WTC11 (cell line): ENCODE measurements around the gene ERP44. TPM values are rescaled to one million over a fixed set of nuclear protein-coding genes. Genes with fewer than 3 reads are reported as not detected.
A peak's percentile ranks its signal among the peaks of the same experiment; 100 is the strongest.

ENCODE experiments used
- ATAC-seq: fragments of 200-7000 bp; cut with Tn5 transposase; 2 replicates; pipeline ENCODE4 v1.10.0; 2021; ENCODE audit warnings: mild to moderate bottlenecking, moderate library complexity
- CTCF ChIA-PET: fragments of 300-600 bp; sonication (Branson Sonifier 250); formaldehyde crosslinking; loops from one replicate; lab custom pipeline; 2021; ENCODE audit warnings: antibody characterized with exemption; lab: Charles Lee
- POLR2A ChIA-PET: fragments of 350-600 bp; sonication (Branson Sonifier 250); formaldehyde crosslinking; loops from one replicate; lab custom pipeline; 2021; ENCODE audit warnings: antibody characterized with exemption; lab: Charles Lee
- DNase-seq: peaks from one replicate; pipeline ENCODE4 v3.0.0; 2021; ENCODE audit warnings: low spot score
- H3K27ac Mint-ChIP-seq: 2 replicates; pipeline ENCODE4 v1.8.0; 2021; ENCODE audit warnings: mixed read lengths
- H3K27me3 Mint-ChIP-seq: 2 replicates; pipeline ENCODE4 v1.8.0; 2021; ENCODE audit warnings: low read depth, mild to moderate bottlenecking, moderate library complexity, mixed read lengths
- H3K36me3 Mint-ChIP-seq: 2 replicates; pipeline ENCODE4 v1.8.0; 2021; ENCODE audit warnings: mixed read lengths
- H3K4me1 Mint-ChIP-seq: 2 replicates; pipeline ENCODE4 v1.8.0; 2022; ENCODE audit warnings: mixed read lengths
- H3K4me3 Mint-ChIP-seq: 2 replicates; pipeline ENCODE4 v1.8.0; 2021; ENCODE audit warnings: mild to moderate bottlenecking, moderate library complexity, mixed read lengths
- H3K9me3 Mint-ChIP-seq: 2 replicates; pipeline ENCODE4 v1.8.0; 2021; ENCODE audit warnings: mixed read lengths
- ATF6 ChIP-seq: sonication (generic); formaldehyde crosslinking; IDR thresholded peaks from 2 replicates; pipeline ENCODE4 v1.8.1; 2023; ENCODE audit warnings: mild to moderate bottlenecking, missing genetic modification reagents
- CREM ChIP-seq: sonication (generic); formaldehyde crosslinking; IDR thresholded peaks from 2 replicates; pipeline ENCODE4 v1.8.1; 2022; ENCODE audit warnings: mild to moderate bottlenecking, missing genetic modification reagents, moderate library complexity
- FOXK1 ChIP-seq: sonication (generic); formaldehyde crosslinking; IDR thresholded peaks from 2 replicates; pipeline ENCODE4 v1.8.0; 2022; ENCODE audit warnings: mild to moderate bottlenecking, moderate library complexity, missing genetic modification reagents
- FOXP1 ChIP-seq: sonication (generic); formaldehyde crosslinking; IDR thresholded peaks from 2 replicates; pipeline ENCODE4 v1.8.0; 2022; ENCODE audit warnings: missing genetic modification reagents, mild to moderate bottlenecking, moderate library complexity, borderline replicate concordance
- NR1H2 ChIP-seq: sonication (generic); formaldehyde crosslinking; IDR thresholded peaks from 2 replicates; pipeline ENCODE4 v1.9.0; 2021; ENCODE audit warnings: mild to moderate bottlenecking, moderate library complexity, missing genetic modification reagents
- RELA ChIP-seq: sonication (generic); formaldehyde crosslinking; IDR thresholded peaks from 2 replicates; pipeline ENCODE4 v1.8.1; 2022; ENCODE audit warnings: missing genetic modification reagents, mild to moderate bottlenecking, borderline replicate concordance
- SOX15 ChIP-seq: fragments of 250-450 bp; sonication (Bioruptor Pico); IDR thresholded peaks from 2 replicates; pipeline ENCODE4 v1.9.0; 2021; ENCODE audit warnings: mild to moderate bottlenecking
- STAT6 ChIP-seq: sonication (generic); formaldehyde crosslinking; conservative IDR thresholded peaks from 2 replicates; pipeline ENCODE4 v1.8.1; 2023; ENCODE audit warnings: mild to moderate bottlenecking, low read depth, missing genetic modification reagents, moderate library complexity
- TP53 ChIP-seq: sonication (generic); formaldehyde crosslinking; IDR thresholded peaks from 2 replicates; pipeline ENCODE4 v1.8.1; 2023; ENCODE audit warnings: mild to moderate bottlenecking, missing genetic modification reagents
- ZBTB21 ChIP-seq: sonication (generic); formaldehyde crosslinking; IDR thresholded peaks from 2 replicates; pipeline ENCODE4 v1.8.1; 2023; ENCODE audit warnings: mild to moderate bottlenecking, missing genetic modification reagents, borderline replicate concordance
- ZNF121 ChIP-seq: sonication (generic); formaldehyde crosslinking; IDR thresholded peaks from 2 replicates; pipeline ENCODE4 v1.8.0; 2023; ENCODE audit warnings: missing genetic modification reagents
- ZNF317 ChIP-seq: sonication (generic); formaldehyde crosslinking; IDR thresholded peaks from 2 replicates; pipeline ENCODE4 v1.8.1; 2023; ENCODE audit warnings: low read depth, mild to moderate bottlenecking, moderate library complexity, missing genetic modification reagents, borderline replicate concordance
- ZNF423 ChIP-seq: fragments of 250-450 bp; sonication (Bioruptor Pico); IDR thresholded peaks from 2 replicates; pipeline ENCODE4 v2.1.2; 2022; ENCODE audit warnings: mild to moderate bottlenecking, moderate library complexity
- total RNA-seq: library from RNA; stranded (reverse); gene quantifications from 3 replicates; pipeline ENCODE4 v1.2.3, GENCODE V29; 2021
- TF ChIP-seq, protein P1 (sequence below): fragments of 250-450 bp; sonication (Bioruptor Pico); IDR thresholded peaks from 2 replicates; pipeline ENCODE4 v1.9.0; 2021; ENCODE audit warnings: mild to moderate bottlenecking
- TF ChIP-seq, protein P2 (sequence below): sonication (generic); formaldehyde crosslinking; IDR thresholded peaks from 2 replicates; pipeline ENCODE4 v1.8.1; 2023; ENCODE audit warnings: mild to moderate bottlenecking, missing genetic modification reagents, borderline replicate concordance
- TF ChIP-seq, protein P3 (sequence below): sonication (generic); formaldehyde crosslinking; conservative IDR thresholded peaks from 2 replicates; pipeline ENCODE4 v1.8.1; 2022; ENCODE audit warnings: mild to moderate bottlenecking, missing genetic modification reagents
- TF ChIP-seq, protein P4 (sequence below): sonication (generic); formaldehyde crosslinking; IDR thresholded peaks from 2 replicates; pipeline ENCODE4 v1.8.0; 2022; ENCODE audit warnings: mild to moderate bottlenecking, missing genetic modification reagents
- TF ChIP-seq, protein P5 (sequence below): sonication (generic); formaldehyde crosslinking; IDR thresholded peaks from 2 replicates; pipeline ENCODE4 v1.8.1; 2022; ENCODE audit warnings: missing genetic modification reagents, borderline replicate concordance
- TF ChIP-seq, protein P6 (sequence below): sonication (generic); formaldehyde crosslinking; IDR thresholded peaks from 2 replicates; pipeline ENCODE4 v1.8.1; 2023; ENCODE audit warnings: mild to moderate bottlenecking, moderate library complexity, missing genetic modification reagents

The ERP44 gene
- total RNA-seq, 1 experiment from 2014 or later = 13.7 TPM

DNA sequence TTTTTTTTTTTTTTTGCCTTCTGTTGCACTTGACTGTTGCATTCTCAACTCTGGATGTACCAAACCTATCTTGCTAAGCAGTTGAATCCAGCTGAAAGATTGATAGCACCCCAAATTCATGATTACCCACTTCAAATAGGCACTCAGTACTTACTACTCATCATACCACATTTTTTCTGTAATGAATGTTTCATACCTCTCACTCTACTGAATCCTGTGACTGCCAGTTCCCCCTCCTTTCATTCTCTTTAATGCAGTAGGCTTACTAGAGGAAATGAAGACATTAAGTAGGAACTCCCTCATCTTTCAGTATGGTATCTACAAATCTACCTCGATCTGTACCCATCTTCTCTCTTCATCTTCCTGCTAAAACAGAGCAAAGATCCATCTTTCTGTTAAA is 7.1 kb upstream of the ERP44 start (continued):
- TF ChIP-seq, protein P1, sequence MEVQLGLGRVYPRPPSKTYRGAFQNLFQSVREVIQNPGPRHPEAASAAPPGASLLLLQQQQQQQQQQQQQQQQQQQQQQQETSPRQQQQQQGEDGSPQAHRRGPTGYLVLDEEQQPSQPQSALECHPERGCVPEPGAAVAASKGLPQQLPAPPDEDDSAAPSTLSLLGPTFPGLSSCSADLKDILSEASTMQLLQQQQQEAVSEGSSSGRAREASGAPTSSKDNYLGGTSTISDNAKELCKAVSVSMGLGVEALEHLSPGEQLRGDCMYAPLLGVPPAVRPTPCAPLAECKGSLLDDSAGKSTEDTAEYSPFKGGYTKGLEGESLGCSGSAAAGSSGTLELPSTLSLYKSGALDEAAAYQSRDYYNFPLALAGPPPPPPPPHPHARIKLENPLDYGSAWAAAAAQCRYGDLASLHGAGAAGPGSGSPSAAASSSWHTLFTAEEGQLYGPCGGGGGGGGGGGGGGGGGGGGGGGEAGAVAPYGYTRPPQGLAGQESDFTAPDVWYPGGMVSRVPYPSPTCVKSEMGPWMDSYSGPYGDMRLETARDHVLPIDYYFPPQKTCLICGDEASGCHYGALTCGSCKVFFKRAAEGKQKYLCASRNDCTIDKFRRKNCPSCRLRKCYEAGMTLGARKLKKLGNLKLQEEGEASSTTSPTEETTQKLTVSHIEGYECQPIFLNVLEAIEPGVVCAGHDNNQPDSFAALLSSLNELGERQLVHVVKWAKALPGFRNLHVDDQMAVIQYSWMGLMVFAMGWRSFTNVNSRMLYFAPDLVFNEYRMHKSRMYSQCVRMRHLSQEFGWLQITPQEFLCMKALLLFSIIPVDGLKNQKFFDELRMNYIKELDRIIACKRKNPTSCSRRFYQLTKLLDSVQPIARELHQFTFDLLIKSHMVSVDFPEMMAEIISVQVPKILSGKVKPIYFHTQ (CRISPR knock-in tag) = no peak

DNA sequence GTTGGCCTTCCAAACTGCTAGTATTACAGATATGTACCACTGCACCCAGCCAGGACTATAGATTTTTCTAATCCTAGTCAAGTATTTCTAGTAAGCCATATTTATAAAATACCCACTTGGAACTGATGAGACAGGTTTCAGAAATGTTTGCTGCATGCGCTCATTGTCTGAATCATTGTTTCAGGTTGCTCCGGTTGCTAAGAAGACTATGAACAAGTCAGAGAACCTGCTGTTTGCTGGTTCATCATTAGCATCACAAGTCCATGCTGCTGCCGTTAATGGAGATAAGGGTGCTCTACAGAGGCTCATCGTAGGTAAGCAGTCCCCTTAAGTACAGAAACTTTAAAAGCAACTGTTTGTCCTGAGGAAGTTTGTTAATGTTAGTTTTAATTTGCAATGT is 5.5 kb upstream of the ERP44 start:
- POLR2A ChIA-PET = no interaction called here
- CTCF ChIA-PET = no interaction called here
- Mint-ChIP-seq H3K36me3 (no peaks in the 10 kb centered on the region), H3K27ac (peak overlapping the region; percentile 66), H3K4me1 (peaks cover 11% of the 10 kb centered on the region), H3K4me3 (no peak overlapping the region), H3K9me3 (no peaks in the 10 kb centered on the region), H3K27me3 (no peaks in the 10 kb centered on the region)
- ATAC-seq (peak; percentile 58), DNase-seq (no peak)
- TF ChIP-seq ZNF121 (CRISPR knock-in tag) = no peak
- TF ChIP-seq, protein P2, sequence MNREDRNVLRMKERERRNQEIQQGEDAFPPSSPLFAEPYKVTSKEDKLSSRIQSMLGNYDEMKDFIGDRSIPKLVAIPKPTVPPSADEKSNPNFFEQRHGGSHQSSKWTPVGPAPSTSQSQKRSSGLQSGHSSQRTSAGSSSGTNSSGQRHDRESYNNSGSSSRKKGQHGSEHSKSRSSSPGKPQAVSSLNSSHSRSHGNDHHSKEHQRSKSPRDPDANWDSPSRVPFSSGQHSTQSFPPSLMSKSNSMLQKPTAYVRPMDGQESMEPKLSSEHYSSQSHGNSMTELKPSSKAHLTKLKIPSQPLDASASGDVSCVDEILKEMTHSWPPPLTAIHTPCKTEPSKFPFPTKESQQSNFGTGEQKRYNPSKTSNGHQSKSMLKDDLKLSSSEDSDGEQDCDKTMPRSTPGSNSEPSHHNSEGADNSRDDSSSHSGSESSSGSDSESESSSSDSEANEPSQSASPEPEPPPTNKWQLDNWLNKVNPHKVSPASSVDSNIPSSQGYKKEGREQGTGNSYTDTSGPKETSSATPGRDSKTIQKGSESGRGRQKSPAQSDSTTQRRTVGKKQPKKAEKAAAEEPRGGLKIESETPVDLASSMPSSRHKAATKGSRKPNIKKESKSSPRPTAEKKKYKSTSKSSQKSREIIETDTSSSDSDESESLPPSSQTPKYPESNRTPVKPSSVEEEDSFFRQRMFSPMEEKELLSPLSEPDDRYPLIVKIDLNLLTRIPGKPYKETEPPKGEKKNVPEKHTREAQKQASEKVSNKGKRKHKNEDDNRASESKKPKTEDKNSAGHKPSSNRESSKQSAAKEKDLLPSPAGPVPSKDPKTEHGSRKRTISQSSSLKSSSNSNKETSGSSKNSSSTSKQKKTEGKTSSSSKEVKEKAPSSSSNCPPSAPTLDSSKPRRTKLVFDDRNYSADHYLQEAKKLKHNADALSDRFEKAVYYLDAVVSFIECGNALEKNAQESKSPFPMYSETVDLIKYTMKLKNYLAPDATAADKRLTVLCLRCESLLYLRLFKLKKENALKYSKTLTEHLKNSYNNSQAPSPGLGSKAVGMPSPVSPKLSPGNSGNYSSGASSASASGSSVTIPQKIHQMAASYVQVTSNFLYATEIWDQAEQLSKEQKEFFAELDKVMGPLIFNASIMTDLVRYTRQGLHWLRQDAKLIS (CRISPR knock-in tag) = no peak
- no peak for TF ChIP-seq ZNF423 (CRISPR knock-in tag)
- no peak for TF ChIP-seq ZNF317 (CRISPR knock-in tag)
- TF ChIP-seq RELA (CRISPR knock-in tag) = no peak
- TF ChIP-seq NR1H2 (CRISPR knock-in tag) = no peak
- no peak for TF ChIP-seq ZBTB21 (CRISPR knock-in tag)
- TF ChIP-seq CREM = no peak
- no peak for TF ChIP-seq FOXK1 (CRISPR knock-in tag)
- no peak for TF ChIP-seq SOX15 (CRISPR knock-in tag)
- TF ChIP-seq STAT6 (CRISPR knock-in tag) = no peak
- TF ChIP-seq, protein P3, sequence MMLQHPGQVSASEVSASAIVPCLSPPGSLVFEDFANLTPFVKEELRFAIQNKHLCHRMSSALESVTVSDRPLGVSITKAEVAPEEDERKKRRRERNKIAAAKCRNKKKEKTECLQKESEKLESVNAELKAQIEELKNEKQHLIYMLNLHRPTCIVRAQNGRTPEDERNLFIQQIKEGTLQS (CRISPR knock-in tag) = no peak
- TF ChIP-seq ATF6 (CRISPR knock-in tag) = no peak
- TF ChIP-seq, protein P4, sequence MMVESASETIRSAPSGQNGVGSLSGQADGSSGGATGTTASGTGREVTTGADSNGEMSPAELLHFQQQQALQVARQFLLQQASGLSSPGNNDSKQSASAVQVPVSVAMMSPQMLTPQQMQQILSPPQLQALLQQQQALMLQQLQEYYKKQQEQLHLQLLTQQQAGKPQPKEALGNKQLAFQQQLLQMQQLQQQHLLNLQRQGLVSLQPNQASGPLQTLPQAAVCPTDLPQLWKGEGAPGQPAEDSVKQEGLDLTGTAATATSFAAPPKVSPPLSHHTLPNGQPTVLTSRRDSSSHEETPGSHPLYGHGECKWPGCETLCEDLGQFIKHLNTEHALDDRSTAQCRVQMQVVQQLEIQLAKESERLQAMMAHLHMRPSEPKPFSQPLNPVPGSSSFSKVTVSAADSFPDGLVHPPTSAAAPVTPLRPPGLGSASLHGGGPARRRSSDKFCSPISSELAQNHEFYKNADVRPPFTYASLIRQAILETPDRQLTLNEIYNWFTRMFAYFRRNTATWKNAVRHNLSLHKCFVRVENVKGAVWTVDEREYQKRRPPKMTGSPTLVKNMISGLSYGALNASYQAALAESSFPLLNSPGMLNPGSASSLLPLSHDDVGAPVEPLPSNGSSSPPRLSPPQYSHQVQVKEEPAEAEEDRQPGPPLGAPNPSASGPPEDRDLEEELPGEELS = no peak
- TF ChIP-seq, protein P5, sequence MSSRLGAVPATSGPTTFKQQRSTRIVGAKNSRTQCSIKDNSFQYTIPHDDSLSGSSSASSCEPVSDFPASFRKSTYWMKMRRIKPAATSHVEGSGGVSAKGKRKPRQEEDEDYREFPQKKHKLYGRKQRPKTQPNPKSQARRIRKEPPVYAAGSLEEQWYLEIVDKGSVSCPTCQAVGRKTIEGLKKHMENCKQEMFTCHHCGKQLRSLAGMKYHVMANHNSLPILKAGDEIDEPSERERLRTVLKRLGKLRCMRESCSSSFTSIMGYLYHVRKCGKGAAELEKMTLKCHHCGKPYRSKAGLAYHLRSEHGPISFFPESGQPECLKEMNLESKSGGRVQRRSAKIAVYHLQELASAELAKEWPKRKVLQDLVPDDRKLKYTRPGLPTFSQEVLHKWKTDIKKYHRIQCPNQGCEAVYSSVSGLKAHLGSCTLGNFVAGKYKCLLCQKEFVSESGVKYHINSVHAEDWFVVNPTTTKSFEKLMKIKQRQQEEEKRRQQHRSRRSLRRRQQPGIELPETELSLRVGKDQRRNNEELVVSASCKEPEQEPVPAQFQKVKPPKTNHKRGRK = no peak
- TF ChIP-seq FOXP1 = no peak
- TF ChIP-seq TP53 (CRISPR knock-in tag) = no peak
- TF ChIP-seq, protein P6, sequence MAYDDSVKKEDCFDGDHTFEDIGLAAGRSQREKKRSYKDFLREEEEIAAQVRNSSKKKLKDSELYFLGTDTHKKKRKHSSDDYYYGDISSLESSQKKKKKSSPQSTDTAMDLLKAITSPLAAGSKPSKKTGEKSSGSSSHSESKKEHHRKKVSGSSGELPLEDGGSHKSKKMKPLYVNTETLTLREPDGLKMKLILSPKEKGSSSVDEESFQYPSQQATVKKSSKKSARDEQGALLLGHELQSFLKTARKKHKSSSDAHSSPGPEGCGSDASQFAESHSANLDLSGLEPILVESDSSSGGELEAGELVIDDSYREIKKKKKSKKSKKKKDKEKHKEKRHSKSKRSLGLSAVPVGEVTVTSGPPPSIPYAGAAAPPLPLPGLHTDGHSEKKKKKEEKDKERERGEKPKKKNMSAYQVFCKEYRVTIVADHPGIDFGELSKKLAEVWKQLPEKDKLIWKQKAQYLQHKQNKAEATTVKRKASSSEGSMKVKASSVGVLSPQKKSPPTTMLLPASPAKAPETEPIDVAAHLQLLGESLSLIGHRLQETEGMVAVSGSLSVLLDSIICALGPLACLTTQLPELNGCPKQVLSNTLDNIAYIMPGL = no peak
